Peyer's patch (tissue), 4 donors: ENCODE results near the gene PAIP2. TPM values are rescaled to one million over a fixed set of nuclear protein-coding genes. Genes with fewer than 3 reads are reported as not detected.
A peak's percentile ranks its signal among the peaks of the same experiment; 100 is the strongest.

Experiments
- DNase-seq, 3 donors: peaks; one replicate each; pipeline ENCODE4 v3.0.0-alpha.2; 2017 to 2019
- H3K27ac ChIP-seq, 4 donors: fragments of 200-600 bp; sonication (generic); one replicate each; pipeline ENCODE4 v1.5.1; 2016 to 2019
- H3K27me3 ChIP-seq, 2 donors: fragments of 200-600 bp; sonication (generic); one replicate each; pipeline ENCODE4 v1.5.1; 2019
- H3K36me3 ChIP-seq, 3 donors: fragments of 200-600 bp; sonication (generic); one replicate each; pipeline ENCODE4 v1.5.1; 2016 to 2019
- H3K4me1 ChIP-seq, 4 donors: fragments of 200-600 bp; sonication (generic); one replicate each; pipeline ENCODE4 v1.5.1; 2016 to 2019
- H3K4me3 ChIP-seq, 4 donors: fragments of 200-600 bp; sonication (generic); 1 replicate in 3 of 4; 2 replicates in 1 of 4; pipeline ENCODE4 v1.5.1; 2016 to 2019; ENCODE audit warnings: mild to moderate bottlenecking in 1 of 4
- H3K9me3 ChIP-seq, 4 donors: fragments of 200-600 bp; sonication (generic); one replicate each; pipeline ENCODE4 v1.5.1; 2016 to 2019; ENCODE audit warnings: mild to moderate bottlenecking in 1 of 4
- CTCF ChIP-seq, 6 experiments: fragments of 450-650 bp in 4 of 6; fragments of 200-600 bp in 2 of 6; sonication (generic) in 1 of 6; IDR thresholded peaks; one replicate each; pipeline ENCODE4 v1.5.1; 2017 to 2019; ENCODE audit warnings: antibody characterized with exemption in 6 of 6, mild to moderate bottlenecking in 3 of 6, moderate library complexity in 1 of 6
- POLR2A ChIP-seq, 2 donors: fragments of 450-650 bp; IDR thresholded peaks; one replicate each; pipeline ENCODE4 v1.5.1; 2017; ENCODE audit warnings: antibody characterized with exemption in 2 of 2, mild to moderate bottlenecking in 2 of 2, moderate library complexity in 2 of 2
- total RNA-seq, 4 donors: library from RNA; depleted of rRNA; stranded (reverse); fragments of >200 nt; gene quantifications; one replicate each; pipeline ENCODE4 v1.1.0, GENCODE V29; 2016

Gene PAIP2
- total RNA-seq, 4 donors from 2014 or later = 24.3 to 77.6 (median 35.6) TPM

- Histone ChIP-seq H3K9me3 (no peaks in the 10 kb centered on the region), H3K27ac (peak overlapping the region; percentile 67 to 80 (median 76)), H3K27me3 (no peaks in the 10 kb centered on the region), H3K4me3 (peak overlapping the region; percentile 23 to 61 (median 43)), H3K36me3 (no peaks in the 10 kb centered on the region), H3K4me1 (peaks cover 12 to 60% (median 35%) of the 10 kb centered on the region in 4 donors)
- TF ChIP-seq POLR2A (IDR thresholded peaks at IDR 0.05) (no peak), CTCF (IDR thresholded peaks at IDR 0.05) (no peak)
- no peak for DNase-seq
These were observed 46.0 kb downstream of the PAIP2 start for GRCh38 chr5:139387611-139388197.

- TF ChIP-seq POLR2A (IDR thresholded peaks at IDR 0.05) (peak; percentile 60 to 78), CTCF (IDR thresholded peaks at IDR 0.05) (peak in 2 of 6 experiments; percentile 12 to 13)
- peak; percentile 81 to 86 (median 85) for DNase-seq
- Histone ChIP-seq H3K4me1 (peaks cover 12 to 66% (median 35%) of the 10 kb centered on the region in 4 donors), H3K27ac (peak overlapping the region; percentile 67 to 80 (median 76)), H3K27me3 (no peaks in the 10 kb centered on the region), H3K36me3 (no peaks in the 10 kb centered on the region), H3K9me3 (no peaks in the 10 kb centered on the region), H3K4me3 (peak overlapping the region; percentile 23 to 61 (median 43))
These were observed 46.7 kb downstream of the PAIP2 start for GRCh38 chr5:139388198-139388821.

- DNase-seq = peak; percentile 55 to 92 (median 86)
These were observed 48.3 kb downstream of the PAIP2 start, which contains the start of gene MZB1 for GRCh38 chr5:139389701-139390638. MZB1 (minus strand) TSS chr5:139389913; CDS start chr5:139389856, 57 bp downstream.

GRCh38 chr5:139390639-139391569, 49.2 kb downstream of the PAIP2 start:
- H3K27ac ChIP-seq = peak overlapping the region; percentile 65 to 86 (median 72)

More at GRCh38 chr5:139389701-139390638, 48.3 kb downstream of the PAIP2 start, which contains the start of gene MZB1:
- Histone ChIP-seq H3K27me3 (peaks cover 0 to 8% of the 10 kb centered on the region in 2 donors), H3K4me3 (peak within 1 kb of the TSS; percentile 23 to 61 (median 43)), H3K4me1 (peaks cover 0 to 69% (median 30%) of the 10 kb centered on the region in 4 donors), H3K27ac (peak within 1 kb of the TSS; percentile 67 to 86 (median 76)), H3K36me3 (no peaks in the 10 kb centered on the region), H3K9me3 (no peaks in the 10 kb centered on the region)
- TF ChIP-seq CTCF (IDR thresholded peaks at IDR 0.05) = no peak
- TF ChIP-seq POLR2A (IDR thresholded peaks at IDR 0.05) = no peak

More at GRCh38 chr5:139390639-139391569, 49.2 kb downstream of the PAIP2 start:
- Histone ChIP-seq H3K4me1 (peaks cover 0 to 65% (median 29%) of the 10 kb centered on the region in 4 donors), H3K36me3 (no peaks in the 10 kb centered on the region), H3K4me3 (no peak overlapping the region), H3K27me3 (peaks cover 0 to 8% of the 10 kb centered on the region in 2 donors), H3K9me3 (no peaks in the 10 kb centered on the region)
- DNase-seq = peak in 1 of 3 donors; percentile 39
- no peak for TF ChIP-seq POLR2A (IDR thresholded peaks at IDR 0.05)
- TF ChIP-seq CTCF (IDR thresholded peaks at IDR 0.05) = no peak
